GM23338 (cell line): ENCODE data around the gene TBC1D30.

ENCODE experiments used
- CREB1 ChIP-seq: fragments of 250-450 bp; sonication (Bioruptor Pico); IDR thresholded peaks from 2 replicates; pipeline ENCODE4 v1.5.0; 2020; ENCODE audit warnings: low read depth, mild to moderate bottlenecking, moderate library complexity
- CTCF ChIP-seq, 2 experiments: fragments of 200-600 bp in 1 of 2; sonication (generic) in 1 of 2; conservative IDR thresholded peaks; 2 replicates each; pipeline versions ENCODE4 v1.5.1 to v1.6.1; 2016 to 2017; ENCODE audit warnings: antibody characterized with exemption in 2 of 2, low read depth in 2 of 2, mild to moderate bottlenecking in 2 of 2, moderate library complexity in 1 of 2
- ETS1 ChIP-seq: IDR thresholded peaks from 2 replicates; pipeline ENCODE4 v1.6.1; 2016; ENCODE audit warnings: antibody characterized with exemption
- EZH2 ChIP-seq: fragments of 200-600 bp; sonication (generic); IDR thresholded peaks from one replicate; pipeline ENCODE4 v1.8.0; 2017; ENCODE audit warnings: antibody characterized with exemption, mild to moderate bottlenecking, low read depth; ENCODE audit not compliant: unreplicated experiment
- EZH2phosphoT487 ChIP-seq: fragments of 200-600 bp; sonication (generic); IDR thresholded peaks from one replicate; pipeline ENCODE4 v1.8.1; 2018; ENCODE audit warnings: antibody characterized with exemption; ENCODE audit not compliant: unreplicated experiment
- POLR2AphosphoS5 ChIP-seq: IDR thresholded peaks from 2 replicates; pipeline ENCODE4 v1.6.1; 2016; ENCODE audit warnings: antibody characterized with exemption, low read depth

GRCh38 chr12:64793610-64794009, 30.8 kb upstream of the TBC1D30 start:
- TF ChIP-seq CTCF (conservative IDR thresholded peaks at IDR 0.05; ENCODE audit: low read depth in 2 of 2) (no peak), CREB1 (no peak), EZH2 (no peak), POLR2AphosphoS5 (no peak), EZH2phosphoT487 (no peak), ETS1 (no peak)
